NCI-H2029 treated with DMSO at 0.1 percent for 48 hours (cell line): Measurements from ENCODE around the gene KYAT1.
"Not testable (repeated sequence)": the region's sequence is repeated elsewhere in the genome, so short reads cannot be mapped to it uniquely, and the experiment has no call there.

Experiments
- DNase-seq: peaks from one replicate; lab custom pipeline; 2025; lab: John Stamatoyannopoulos, UW

The KYAT1 gene

GRCh38 chr9:128818099-128818838 lies 63.5 kb downstream of the KYAT1 start, which contains the start of gene ENDOG:
TSS of gene ENDOG (plus strand) at chr9:128818500. CDS start at chr9:128818685, 185 bp downstream.
- DNase-seq: peak; percentile 82

GRCh38 chr9:128810873-128811272 lies 70.9 kb downstream of the KYAT1 start:
- DNase-seq: no peak

DNA sequence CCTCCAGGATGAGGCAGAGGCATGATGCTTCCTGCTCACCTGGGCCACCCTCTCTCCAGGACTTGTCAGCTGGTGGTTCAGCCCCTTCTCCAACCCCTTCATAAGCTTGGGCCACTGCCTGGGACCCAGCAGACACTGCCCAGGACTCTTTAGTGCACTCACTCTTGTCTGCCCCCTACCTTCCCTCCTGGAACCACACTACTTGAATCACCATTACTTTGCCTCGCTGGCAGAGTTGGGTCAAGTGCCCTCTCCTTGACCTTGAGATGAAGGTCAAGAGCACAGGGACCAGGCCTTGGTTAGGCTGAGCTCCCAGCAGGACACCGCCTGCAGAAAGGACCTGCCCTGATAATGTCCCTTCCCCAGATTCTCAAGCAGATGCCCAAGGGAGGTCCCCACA lies 71.9 kb downstream of the KYAT1 start:
- DNase-seq: no peak

- no peak for DNase-seq
Measured at GRCh38 chr9:128809036-128809599, 72.6 kb downstream of the KYAT1 start.

DNA sequence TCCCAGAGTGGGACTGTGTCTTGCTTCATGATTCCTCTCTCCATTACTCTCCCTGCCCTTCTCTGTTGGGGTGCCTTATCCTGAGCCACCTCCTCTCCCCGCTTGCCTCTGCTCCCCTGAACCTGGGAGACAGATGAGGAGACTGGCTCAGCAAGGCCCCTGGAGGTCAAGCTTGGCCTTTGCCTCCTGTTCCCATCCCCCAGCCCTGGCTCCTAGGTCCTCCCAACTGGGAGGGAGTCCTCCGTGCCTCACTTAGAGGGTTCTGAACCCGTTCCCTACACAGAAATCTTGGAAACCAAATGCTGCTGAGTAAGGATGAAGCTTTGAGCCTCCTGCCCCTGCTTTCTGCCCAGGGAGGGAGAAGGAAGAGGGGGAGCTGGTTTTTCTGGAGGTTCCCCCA lies 73.2 kb downstream of the KYAT1 start:
- DNase-seq: no peak

DNA sequence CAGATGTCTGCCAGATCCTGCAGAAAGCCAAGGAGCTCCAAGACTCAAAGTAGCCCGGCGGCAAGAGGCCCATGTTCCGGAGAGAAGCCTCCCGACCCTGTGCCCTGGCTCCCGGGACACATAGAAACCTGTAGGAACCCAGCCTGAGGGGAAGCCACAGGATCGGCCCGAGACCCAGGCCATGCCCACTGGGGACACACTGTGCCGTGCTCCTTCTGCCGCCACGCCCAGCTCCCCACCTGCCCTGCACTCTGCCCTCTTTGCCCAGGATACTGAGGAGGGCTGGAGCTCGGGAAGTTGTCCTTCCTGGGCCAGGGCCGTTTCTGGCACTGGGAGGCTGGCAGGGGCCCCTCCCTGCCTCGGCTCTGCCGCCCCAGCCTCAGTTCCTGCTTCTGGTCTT lies 73.9 kb downstream of the KYAT1 start:
- no peak for DNase-seq

DNA sequence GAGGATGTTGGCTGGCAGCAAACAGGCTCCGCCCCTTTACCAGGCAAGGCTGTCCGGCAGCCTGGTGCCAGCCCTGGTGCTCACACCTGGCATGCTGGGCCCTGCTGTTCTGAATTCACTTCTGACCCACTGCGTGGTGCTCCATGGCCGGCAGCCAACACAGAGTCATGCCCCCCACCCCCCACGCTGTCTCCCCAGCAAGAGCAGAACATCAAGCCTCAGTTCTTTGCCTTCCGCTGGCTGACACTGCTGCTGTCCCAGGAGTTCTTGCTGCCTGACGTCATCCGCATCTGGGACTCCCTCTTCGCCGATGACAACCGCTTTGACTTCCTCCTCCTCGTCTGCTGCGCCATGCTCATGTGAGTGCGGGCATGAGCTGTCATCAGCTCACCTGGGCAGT lies 76.1 kb downstream of the KYAT1 start:
- no peak for DNase-seq

GRCh38 chr9:128802482-128802881 lies 79.3 kb downstream of the KYAT1 start:
- no peak for DNase-seq

DNA sequence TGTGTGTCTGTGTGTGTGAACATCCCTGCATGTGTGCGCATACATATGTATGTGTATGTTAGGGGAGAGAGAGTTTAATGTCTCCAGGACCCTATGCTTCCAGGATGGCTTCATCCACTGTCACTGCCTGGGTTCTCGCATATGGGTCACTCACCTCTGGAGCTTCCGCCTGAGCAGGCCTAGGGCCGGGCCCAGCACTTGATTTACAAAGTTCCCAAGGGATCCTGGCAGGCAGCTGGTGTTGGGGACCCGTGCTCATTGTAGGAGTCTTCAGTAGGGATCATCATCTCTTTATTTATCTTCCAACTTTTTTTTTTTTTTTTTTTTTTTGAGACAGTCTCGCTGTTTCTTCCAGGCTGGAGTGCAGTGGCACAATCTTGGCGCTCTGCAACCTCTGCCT lies 81.7 kb downstream of the KYAT1 start:
- no peak for DNase-seq

GRCh38 chr9:128798896-128799295 lies 82.9 kb downstream of the KYAT1 start:
- no peak for DNase-seq

- DNase-seq: not testable (repeated sequence)
Measured at GRCh38 chr9:128794961-128795360, 86.8 kb downstream of the KYAT1 start.

GRCh38 chr9:128792978-128793686 lies 88.6 kb downstream of the KYAT1 start:
- DNase-seq: no peak

- no peak for DNase-seq
Measured at GRCh38 chr9:128792134-128792533, 89.6 kb downstream of the KYAT1 start.

- DNase-seq: no peak
Measured at GRCh38 chr9:128790536-128790935, 91.2 kb downstream of the KYAT1 start.

- no peak for DNase-seq
Measured at GRCh38 chr9:128788445-128788844, 93.3 kb downstream of the KYAT1 start.

DNA sequence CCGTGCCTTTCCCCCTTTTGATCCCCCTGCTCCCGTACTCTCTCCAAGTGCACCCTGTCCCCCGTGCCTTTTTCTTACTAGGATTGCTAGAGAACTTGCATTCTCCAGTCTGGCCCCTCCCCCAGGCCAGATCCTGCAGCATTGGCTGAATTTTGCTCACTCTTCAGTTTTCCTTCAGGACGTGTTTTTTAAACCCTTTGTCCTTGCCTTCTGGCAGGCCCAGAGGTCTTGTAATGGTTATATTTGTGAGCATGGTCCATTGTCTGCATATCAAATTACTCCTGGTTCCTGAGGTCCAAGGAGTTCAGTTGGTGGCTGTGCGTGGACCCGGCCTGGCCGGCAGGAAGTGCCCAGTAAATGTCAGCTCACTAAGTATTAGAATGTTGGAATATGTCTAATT lies 94.1 kb downstream of the KYAT1 start:
- no peak for DNase-seq

DNA sequence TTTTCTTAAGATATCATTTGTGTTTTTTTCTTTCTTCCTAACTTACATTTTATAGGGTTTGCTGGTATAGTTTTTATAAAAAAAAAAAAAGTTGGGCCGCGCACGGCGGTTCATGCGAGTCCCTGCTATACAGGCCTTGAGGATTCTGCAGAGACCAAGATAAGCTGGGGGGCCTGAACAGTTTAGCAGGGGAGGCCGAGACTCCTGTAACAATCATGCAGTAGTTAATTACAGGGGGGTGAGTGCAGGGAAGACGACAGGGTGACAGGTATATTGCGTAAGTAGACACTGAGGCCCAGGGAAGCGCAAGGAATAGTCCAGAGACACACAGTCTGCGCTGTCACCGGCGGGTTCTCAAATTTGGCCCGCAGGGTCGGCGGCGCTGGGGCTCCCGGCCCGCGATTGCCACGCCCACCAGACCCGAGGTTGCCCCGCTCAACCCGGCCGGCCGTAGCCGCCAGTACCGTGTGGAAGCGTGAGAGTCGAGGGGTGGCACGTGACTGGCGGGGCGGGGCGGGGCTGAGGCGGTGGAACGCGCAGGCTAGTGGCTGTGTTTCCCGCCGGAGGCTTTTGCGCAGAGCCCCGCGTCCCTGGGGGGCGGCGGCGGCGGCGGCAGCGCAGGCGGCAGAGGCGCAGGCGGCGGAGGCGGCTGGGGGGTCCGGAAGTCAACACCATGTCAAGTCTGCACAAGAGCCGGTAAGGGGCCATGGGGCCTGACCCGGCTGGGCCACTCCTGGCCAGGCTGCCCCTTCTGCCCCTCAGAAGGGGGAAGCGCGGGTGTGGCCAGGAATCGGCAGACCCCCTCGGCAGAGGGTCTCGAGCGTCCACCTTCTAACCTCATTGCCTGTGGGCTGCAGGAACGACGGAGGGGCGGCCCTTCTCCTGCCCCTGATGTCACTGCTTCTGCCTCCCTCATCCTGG lies 94.8 kb downstream of the KYAT1 start, which contains the start of gene TBC1D13:
TBC1D13 (plus strand) TSS at position 573 of the 921 bp plus-strand sequence; CDS start at position 674, 101 bp downstream.
- DNase-seq: peak; percentile 57

DNA sequence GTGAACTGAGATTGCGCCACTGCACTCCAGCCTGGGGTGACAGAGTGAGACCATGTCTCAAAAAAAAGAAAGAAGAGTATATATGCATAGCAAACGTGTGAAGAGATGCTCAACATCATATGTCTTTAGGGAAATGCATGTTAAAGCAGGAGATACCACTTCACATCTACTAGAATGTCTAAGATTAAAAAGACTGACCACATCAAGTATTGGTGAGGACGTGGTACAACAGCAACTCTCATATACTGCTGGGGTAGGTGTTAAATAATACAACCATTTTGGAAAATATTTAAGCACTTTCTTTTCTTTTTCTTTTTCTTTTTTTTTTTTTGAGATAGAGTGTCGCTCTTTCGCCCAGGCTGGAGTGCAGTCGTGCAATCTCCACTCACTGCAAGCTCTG lies 96.3 kb downstream of the KYAT1 start:
- no peak for DNase-seq
